ENCODE data around the gene FOXP1.
"Not testable (repeated sequence)": the region's sequence is repeated elsewhere in the genome, so short reads cannot be mapped to it uniquely, and the experiment has no call there.

FOXP1 gene

DNA sequence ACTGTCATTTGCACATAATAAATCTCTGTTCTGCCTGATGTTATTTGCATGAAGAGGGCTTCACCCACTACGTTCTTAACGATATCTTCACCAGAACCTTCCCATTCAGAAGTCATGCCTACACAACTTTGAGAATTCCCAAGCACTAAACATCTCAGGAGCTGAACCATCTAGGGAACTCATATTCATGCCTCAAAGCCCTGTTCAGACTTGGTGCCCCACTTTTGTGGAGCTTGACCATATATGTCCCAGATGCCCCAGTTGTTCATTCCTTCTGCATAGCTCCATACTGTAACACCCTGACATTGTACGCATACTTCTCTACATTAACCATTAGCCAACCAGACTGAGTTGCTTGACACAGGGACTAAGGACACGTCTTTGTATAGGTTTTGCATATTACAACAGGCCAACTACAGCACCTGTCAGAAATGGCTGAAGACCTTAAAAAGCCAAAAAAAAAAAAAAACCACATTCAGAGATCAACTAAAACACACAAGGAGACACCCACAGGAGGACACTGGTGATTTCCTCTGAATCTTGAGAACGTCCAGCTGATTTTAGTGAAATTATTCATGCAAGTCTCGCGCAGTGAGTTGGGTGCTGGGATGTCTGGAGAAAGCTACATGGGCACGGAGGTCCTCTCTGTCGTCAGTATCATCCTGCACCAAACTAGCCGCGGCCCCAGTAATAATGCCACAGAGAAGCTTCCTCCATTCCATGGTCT is 141.4 kb downstream of the FOXP1 start:
- H3K9ac ChIP-seq (ENCODE audit: low read depth, low read length), result no peak overlapping the region
- H3K4me3 ChIP-seq (ENCODE audit: low read depth, low read length), result no peak overlapping the region
- no peaks in the 10 kb centered on the region for H3K27me3 ChIP-seq (ENCODE audit: control insufficient read depth, insufficient read depth, low read length)
- H3K9me3 ChIP-seq (ENCODE audit: control insufficient read depth, insufficient read depth, low read length), result no peaks in the 10 kb centered on the region
- H3K4me1 ChIP-seq (ENCODE audit: control insufficient read depth, insufficient read depth, low read length), result no peaks in the 10 kb centered on the region
- H3K36me3 ChIP-seq (ENCODE audit: control insufficient read depth, insufficient read depth, low read length), result no peaks in the 10 kb centered on the region

DNA sequence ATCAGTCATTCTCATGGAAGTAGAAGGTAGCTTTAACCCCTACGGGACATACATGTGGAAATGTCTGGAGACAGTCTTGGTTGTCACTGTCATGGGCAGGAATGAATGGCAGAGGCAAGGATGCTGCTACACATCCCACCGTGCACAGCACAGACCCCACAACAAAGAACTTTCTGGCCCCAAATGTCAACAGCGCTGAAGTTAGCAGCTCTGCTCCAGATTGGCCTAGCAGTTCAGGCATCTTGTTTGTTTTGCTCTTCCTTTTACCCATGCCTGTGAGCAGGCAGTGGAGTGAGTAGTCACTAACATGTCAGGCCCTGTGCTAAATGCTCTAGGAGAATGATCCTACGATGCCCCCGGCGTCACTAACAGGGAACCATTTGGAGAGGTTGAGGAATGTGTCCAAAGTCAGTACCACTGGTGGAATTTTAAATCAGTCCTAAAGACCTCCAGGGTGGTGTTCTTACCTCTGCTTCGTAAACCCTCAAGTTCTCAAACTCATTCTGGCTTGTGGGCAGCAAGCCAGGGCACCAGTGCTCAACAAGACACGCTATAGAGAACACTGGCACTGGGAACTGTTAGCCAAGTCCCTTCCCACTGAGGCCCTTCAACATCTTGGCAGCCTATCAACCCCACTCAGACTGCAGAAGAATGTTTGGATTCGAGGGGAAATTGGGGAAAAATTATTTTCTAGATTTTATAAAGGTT is 142.2 kb downstream of the FOXP1 start:
- Histone ChIP-seq H3K36me3 (ENCODE audit: control insufficient read depth, insufficient read depth, low read length) (no peaks in the 10 kb centered on the region), H3K9me3 (ENCODE audit: control insufficient read depth, insufficient read depth, low read length) (no peaks in the 10 kb centered on the region), H3K9ac (ENCODE audit: low read depth, low read length) (no peak overlapping the region), H3K4me3 (ENCODE audit: low read depth, low read length) (no peak overlapping the region), H3K27me3 (ENCODE audit: control insufficient read depth, insufficient read depth, low read length) (no peaks in the 10 kb centered on the region), H3K4me1 (ENCODE audit: control insufficient read depth, insufficient read depth, low read length) (no peaks in the 10 kb centered on the region)

DNA sequence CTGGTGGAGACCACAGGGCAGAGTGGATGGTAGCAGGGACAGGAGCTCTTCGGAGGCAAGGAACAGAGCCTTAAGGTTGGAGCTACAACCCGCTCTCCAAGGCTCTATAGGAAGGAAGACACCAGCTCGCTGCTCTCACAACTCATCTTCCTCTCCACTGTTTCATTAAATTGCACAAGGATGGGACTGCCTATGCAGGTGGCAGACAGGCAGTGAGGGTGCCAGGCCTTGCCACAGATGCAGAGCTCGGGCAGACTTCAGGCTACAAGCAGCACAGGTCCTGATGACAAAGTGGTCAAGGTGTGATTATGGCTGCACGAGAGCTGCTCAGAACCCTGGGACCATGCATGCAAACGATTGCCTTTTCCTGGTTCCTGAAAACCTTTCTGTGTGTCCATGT is 144.6 kb downstream of the FOXP1 start:
- no peak overlapping the region for H3K9ac ChIP-seq (ENCODE audit: low read depth, low read length)
- H3K4me3 ChIP-seq (ENCODE audit: low read depth, low read length), result no peak overlapping the region
- no peaks in the 10 kb centered on the region for H3K27me3 ChIP-seq (ENCODE audit: control insufficient read depth, insufficient read depth, low read length)
- H3K36me3 ChIP-seq (ENCODE audit: control insufficient read depth, insufficient read depth, low read length), result no peaks in the 10 kb centered on the region
- H3K4me1 ChIP-seq (ENCODE audit: control insufficient read depth, insufficient read depth, low read length), result no peaks in the 10 kb centered on the region
- H3K9me3 ChIP-seq (ENCODE audit: control insufficient read depth, insufficient read depth, low read length), result no peaks in the 10 kb centered on the region

DNA sequence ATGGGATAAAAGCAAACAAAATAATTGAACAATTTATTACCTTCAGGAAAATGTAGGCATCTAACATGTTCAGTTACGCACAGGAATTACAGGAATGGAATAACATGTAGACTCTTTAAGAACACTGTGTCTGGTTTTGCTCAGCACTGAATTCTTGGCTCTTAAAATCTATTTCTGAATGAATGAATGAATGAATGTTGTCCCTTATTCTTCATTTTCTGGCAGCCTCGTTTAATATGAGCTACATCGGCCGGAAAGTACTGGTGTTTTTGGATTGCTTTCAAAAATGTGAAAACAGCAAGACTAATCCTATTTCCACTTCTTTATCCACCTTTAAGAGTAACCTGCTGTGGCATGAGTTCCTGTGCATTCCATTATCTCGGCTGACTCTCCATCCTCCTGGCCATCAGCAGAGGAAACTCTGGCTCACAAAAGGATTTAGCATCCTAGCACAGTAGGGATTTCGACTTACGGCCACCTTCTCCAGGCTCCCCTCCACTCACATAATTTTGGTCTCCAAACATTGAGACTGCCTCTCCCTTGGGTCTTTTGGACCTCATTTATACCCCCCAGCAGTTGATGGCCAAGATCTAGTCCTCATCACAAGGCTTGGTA is 145.3 kb downstream of the FOXP1 start:
- H3K27me3 ChIP-seq (ENCODE audit: control insufficient read depth, insufficient read depth, low read length), result no peaks in the 10 kb centered on the region
- no peaks in the 10 kb centered on the region for H3K4me1 ChIP-seq (ENCODE audit: control insufficient read depth, insufficient read depth, low read length)
- no peaks in the 10 kb centered on the region for H3K9me3 ChIP-seq (ENCODE audit: control insufficient read depth, insufficient read depth, low read length)
- H3K4me3 ChIP-seq (ENCODE audit: low read depth, low read length), result no peak overlapping the region
- H3K9ac ChIP-seq (ENCODE audit: low read depth, low read length), result no peak overlapping the region
- H3K36me3 ChIP-seq (ENCODE audit: control insufficient read depth, insufficient read depth, low read length), result no peaks in the 10 kb centered on the region

DNA sequence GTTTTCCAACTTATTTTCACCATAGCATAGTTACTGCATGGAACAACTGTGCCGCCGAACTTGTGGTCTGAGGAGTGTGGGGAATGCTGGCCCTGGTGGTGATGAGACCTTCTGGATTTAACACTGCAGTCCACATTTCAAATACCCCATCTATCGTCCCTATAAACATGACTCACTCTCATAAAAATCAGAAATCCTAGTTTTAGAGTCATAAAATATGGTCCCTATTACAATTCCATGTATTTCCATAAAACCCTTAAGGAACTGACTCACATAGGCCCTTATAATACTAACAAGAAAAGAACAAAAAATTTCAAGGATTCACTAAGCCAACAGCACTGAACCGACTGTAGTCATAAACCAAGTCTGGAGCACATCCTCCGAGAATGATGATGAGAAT is 147.2 kb downstream of the FOXP1 start:
- Histone ChIP-seq H3K9ac (ENCODE audit: low read depth, low read length) (no peak overlapping the region), H3K36me3 (ENCODE audit: control insufficient read depth, insufficient read depth, low read length) (no peaks in the 10 kb centered on the region), H3K9me3 (ENCODE audit: control insufficient read depth, insufficient read depth, low read length) (no peaks in the 10 kb centered on the region), H3K4me1 (ENCODE audit: control insufficient read depth, insufficient read depth, low read length) (no peaks in the 10 kb centered on the region), H3K27me3 (ENCODE audit: control insufficient read depth, insufficient read depth, low read length) (no peaks in the 10 kb centered on the region), H3K4me3 (ENCODE audit: low read depth, low read length) (no peak overlapping the region)

DNA sequence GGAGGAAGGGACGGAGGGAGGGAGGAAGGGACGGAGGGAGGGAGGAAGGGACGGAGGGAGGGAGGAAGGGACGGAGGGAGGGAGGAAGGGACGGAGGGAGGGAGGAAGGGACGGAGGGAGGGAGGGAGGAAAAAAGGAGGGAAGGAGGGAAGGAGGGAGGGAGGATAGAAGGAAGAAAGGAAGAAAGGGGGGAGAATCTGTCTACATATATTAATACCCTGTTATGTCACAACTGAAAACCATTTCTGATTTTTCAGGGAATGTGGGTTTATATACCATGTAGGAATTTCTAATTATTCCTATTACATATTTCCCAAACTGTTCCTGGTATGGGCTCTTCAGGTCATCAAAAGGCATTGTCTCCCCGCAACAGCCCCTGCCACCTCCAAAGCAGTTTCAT is 147.7 kb downstream of the FOXP1 start:
- H3K4me3 ChIP-seq (ENCODE audit: low read depth, low read length); H3K4me1 ChIP-seq (ENCODE audit: control insufficient read depth, insufficient read depth, low read length); H3K9me3 ChIP-seq (ENCODE audit: control insufficient read depth, insufficient read depth, low read length); H3K36me3 ChIP-seq (ENCODE audit: control insufficient read depth, insufficient read depth, low read length); H3K9ac ChIP-seq (ENCODE audit: low read depth, low read length); H3K27me3 ChIP-seq (ENCODE audit: control insufficient read depth, insufficient read depth, low read length): not testable (repeated sequence)

DNA sequence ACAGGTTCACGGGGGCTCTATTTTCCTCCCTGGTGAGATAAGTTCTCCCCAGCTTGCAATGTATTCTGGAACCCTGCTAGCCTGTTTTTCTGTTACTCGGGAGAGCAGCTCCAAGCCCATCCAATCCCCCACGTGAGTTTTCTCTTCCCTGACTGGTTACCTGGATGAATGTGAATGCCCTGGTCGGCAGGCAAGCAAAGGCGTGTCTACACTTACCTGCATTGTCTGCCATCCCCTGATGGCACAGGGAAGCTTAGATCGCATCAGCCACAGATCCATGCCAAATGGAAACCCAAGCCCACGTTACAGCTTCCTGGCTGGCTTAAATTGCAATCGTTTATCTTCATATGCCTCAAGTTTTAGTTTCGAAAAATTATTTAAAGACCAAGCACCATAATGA is 149.9 kb downstream of the FOXP1 start:
- Histone ChIP-seq H3K27me3 (ENCODE audit: control insufficient read depth, insufficient read depth, low read length) (no peaks in the 10 kb centered on the region), H3K36me3 (ENCODE audit: control insufficient read depth, insufficient read depth, low read length) (no peaks in the 10 kb centered on the region), H3K9ac (ENCODE audit: low read depth, low read length) (no peak overlapping the region)

DNA sequence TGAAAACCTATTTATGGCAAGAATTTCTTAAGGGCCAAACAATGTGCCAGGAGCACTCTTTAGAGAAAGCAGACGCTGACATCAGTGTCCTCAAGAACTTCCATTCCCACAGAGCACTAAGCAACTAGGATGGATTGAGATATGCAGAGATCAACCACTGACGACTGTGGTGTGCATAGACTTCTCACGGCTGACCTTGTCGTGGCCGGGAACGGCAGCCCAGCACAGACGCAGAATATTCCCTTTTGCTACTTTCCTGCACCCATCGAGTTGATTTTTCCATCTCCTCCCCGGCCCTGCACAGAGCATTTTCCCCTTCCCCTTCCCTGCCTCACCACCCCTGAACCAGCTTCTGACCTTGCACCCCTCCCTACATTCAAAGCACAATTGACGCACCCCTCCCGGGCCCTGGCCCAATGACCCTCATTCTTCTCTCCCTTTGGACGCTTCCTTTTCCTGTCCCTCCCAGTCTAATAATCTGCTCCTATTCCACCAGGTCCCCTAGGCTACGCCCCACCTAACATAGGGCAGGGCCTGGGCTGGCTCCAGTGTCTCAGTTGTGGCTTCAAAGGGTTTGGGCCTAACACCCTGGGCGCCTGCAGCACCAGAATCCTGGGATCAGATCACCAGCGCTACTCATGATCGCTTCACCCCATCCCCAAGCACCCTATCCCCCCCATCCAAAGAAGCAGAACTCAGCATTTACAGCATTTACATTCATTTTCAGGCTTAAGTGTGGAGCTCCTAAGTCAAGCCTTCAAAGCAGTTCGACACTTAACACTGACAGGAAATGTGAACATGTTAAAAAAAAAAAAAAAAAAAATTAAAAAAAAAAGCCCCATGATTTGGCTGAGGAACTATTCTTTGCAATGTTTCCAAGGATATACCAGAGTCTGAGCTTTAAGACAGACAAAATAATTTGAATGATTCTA is 151.2 kb downstream of the FOXP1 start:
- Histone ChIP-seq H3K9ac (ENCODE audit: low read depth, low read length) (no peak overlapping the region), H3K36me3 (ENCODE audit: control insufficient read depth, insufficient read depth, low read length) (no peaks in the 10 kb centered on the region), H3K9me3 (ENCODE audit: control insufficient read depth, insufficient read depth, low read length) (no peaks in the 10 kb centered on the region), H3K4me1 (ENCODE audit: control insufficient read depth, insufficient read depth, low read length) (peaks cover 7% of the 10 kb centered on the region), H3K4me3 (ENCODE audit: low read depth, low read length) (no peak overlapping the region), H3K27me3 (ENCODE audit: control insufficient read depth, insufficient read depth, low read length) (no peaks in the 10 kb centered on the region)

More for the DNA sequence above, 149.9 kb downstream of the FOXP1 start:
- Histone ChIP-seq H3K9me3 (ENCODE audit: control insufficient read depth, insufficient read depth, low read length) (no peaks in the 10 kb centered on the region), H3K4me3 (ENCODE audit: low read depth, low read length) (no peak overlapping the region), H3K4me1 (ENCODE audit: control insufficient read depth, insufficient read depth, low read length) (peaks cover 7% of the 10 kb centered on the region)

DNA sequence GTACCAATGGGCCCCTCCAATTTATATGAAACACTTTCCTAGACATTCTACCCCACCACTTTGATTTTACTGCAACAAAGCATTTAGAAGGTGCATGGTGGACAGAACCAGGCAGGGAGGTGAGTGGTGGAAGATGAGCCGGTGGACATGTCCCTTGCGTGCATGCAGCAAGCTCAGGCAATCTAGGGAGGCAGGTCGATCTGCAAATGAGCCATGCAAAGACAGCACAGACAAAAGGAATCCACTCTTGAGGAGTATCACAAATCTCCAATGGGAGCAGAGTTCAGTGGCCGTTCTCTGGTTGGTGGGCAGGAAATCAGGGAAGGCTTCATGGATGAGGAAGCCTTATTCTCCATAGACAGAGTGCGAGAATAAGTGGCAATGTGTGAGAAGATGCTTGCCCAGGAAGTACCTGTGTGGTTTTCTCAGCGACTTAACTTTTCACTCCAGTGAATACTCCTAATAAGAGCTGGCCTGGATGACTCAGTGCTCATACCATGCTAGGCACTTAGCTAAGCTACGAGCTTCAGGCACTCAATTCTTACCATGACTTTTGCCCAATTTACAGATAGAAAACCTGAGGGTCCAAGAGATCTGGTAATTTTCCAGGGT is 152.5 kb downstream of the FOXP1 start:
- Histone ChIP-seq H3K4me3 (ENCODE audit: low read depth, low read length) (no peak overlapping the region), H3K36me3 (ENCODE audit: control insufficient read depth, insufficient read depth, low read length) (no peaks in the 10 kb centered on the region), H3K9ac (ENCODE audit: low read depth, low read length) (no peak overlapping the region), H3K9me3 (ENCODE audit: control insufficient read depth, insufficient read depth, low read length) (no peaks in the 10 kb centered on the region), H3K27me3 (ENCODE audit: control insufficient read depth, insufficient read depth, low read length) (no peaks in the 10 kb centered on the region), H3K4me1 (ENCODE audit: control insufficient read depth, insufficient read depth, low read length) (peaks cover 7% of the 10 kb centered on the region)

DNA sequence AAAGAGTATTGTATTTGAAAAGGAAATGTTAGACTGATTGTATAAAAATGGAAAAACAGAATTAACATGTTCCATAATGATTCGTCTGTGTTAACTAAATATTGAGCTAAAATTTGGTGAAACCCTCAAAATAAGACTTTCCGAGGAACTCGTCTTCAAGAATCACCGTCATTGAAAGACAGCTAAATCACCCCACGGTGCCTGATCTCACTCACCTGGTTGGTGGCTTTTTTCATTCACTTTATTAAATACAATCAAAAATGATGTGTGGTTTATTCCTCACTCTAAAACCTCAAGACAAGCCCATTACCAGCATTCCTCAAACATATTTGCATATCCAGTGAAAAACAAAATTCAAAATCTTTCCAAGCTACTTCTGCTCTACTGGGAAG is 153.9 kb downstream of the FOXP1 start:
- H3K4me1 ChIP-seq (ENCODE audit: control insufficient read depth, insufficient read depth, low read length), result peaks cover 7% of the 10 kb centered on the region
- H3K4me3 ChIP-seq (ENCODE audit: low read depth, low read length), result no peak overlapping the region
- H3K36me3 ChIP-seq (ENCODE audit: control insufficient read depth, insufficient read depth, low read length), result no peaks in the 10 kb centered on the region
- H3K9me3 ChIP-seq (ENCODE audit: control insufficient read depth, insufficient read depth, low read length), result no peaks in the 10 kb centered on the region
- H3K27me3 ChIP-seq (ENCODE audit: control insufficient read depth, insufficient read depth, low read length), result no peaks in the 10 kb centered on the region
- H3K9ac ChIP-seq (ENCODE audit: low read depth, low read length), result no peak overlapping the region

All from iPS-15b (cell line).